Measurements from ENCODE around the gene ARSJ. TPM values are rescaled to one million over a fixed set of nuclear protein-coding genes. Genes with fewer than 3 reads are reported as not detected.
A peak's percentile ranks its signal among the peaks of the same experiment; 100 is the strongest.

The ARSJ gene
- polyA plus RNA-seq, 4 donors, result 0.22 to 14.4 (median 1.0) TPM; not detected in 1

- Histone ChIP-seq H3K9me3 (ENCODE audit: control insufficient read depth in 2 of 2, insufficient read depth in 1 of 2, low read depth in 1 of 2, low read length in 1 of 2) (no peaks in the 10 kb centered on the region), H3K36me3 (ENCODE audit: control insufficient read depth in 3 of 3, insufficient read depth in 2 of 3, low read depth in 1 of 3, low read length in 3 of 3) (peaks cover 0 to 3% (median 0%) of the 10 kb centered on the region in 3 donors), H3K4me1 (ENCODE audit: control insufficient read depth in 3 of 3, insufficient read depth in 2 of 3, low read depth in 1 of 3, low read length in 2 of 3) (peaks cover 0 to 2% (median 0%) of the 10 kb centered on the region in 3 donors), H3K4me3 (ENCODE audit: low read depth in 1 of 3, low read length in 3 of 3) (no peak overlapping the region), H3K27me3 (ENCODE audit: control insufficient read depth in 3 of 3, insufficient read depth in 3 of 3, low read length in 3 of 3) (no peaks in the 10 kb centered on the region), H3K27ac (ENCODE audit: low read depth in 1 of 3, low read length in 2 of 3) (no peak overlapping the region)
- FAIRE-seq (no peak), DNase-seq (no peak)
- 82 to 92% (median 86%) methylated on average over 3 of the region's 3 CpGs for WGBS, 3 donors
These were observed 6.1 kb downstream of the ARSJ start for GRCh38 chr4:113973345-113973744.

- H3K4me1 ChIP-seq (ENCODE audit: control insufficient read depth in 3 of 3, insufficient read depth in 2 of 3, low read depth in 1 of 3, low read length in 2 of 3), result peaks cover 0 to 2% (median 0%) of the 10 kb centered on the region in 3 donors
- H3K27ac ChIP-seq (ENCODE audit: low read depth in 1 of 3, low read length in 2 of 3), result no peak overlapping the region
- no peaks in the 10 kb centered on the region for H3K9me3 ChIP-seq (ENCODE audit: control insufficient read depth in 2 of 2, insufficient read depth in 1 of 2, low read depth in 1 of 2, low read length in 1 of 2)
- peaks cover 0 to 3% (median 0%) of the 10 kb centered on the region in 3 donors for H3K36me3 ChIP-seq (ENCODE audit: control insufficient read depth in 3 of 3, insufficient read depth in 2 of 3, low read depth in 1 of 3, low read length in 3 of 3)
- no peaks in the 10 kb centered on the region for H3K27me3 ChIP-seq (ENCODE audit: control insufficient read depth in 3 of 3, insufficient read depth in 3 of 3, low read length in 3 of 3)
- 91 to 98% (median 92%) methylated on average over 4 of the region's 4 CpGs for WGBS, 3 donors
- DNase-seq (no peak), FAIRE-seq (no peak)
- no peak overlapping the region for H3K4me3 ChIP-seq (ENCODE audit: low read depth in 1 of 3, low read length in 3 of 3)
These were observed 6.7 kb downstream of the ARSJ start for GRCh38 chr4:113972781-113973180.

- no peaks in the 10 kb centered on the region for H3K9me3 ChIP-seq (ENCODE audit: control insufficient read depth in 2 of 2, insufficient read depth in 1 of 2, low read depth in 1 of 2, low read length in 1 of 2)
- H3K27me3 ChIP-seq (ENCODE audit: control insufficient read depth in 3 of 3, insufficient read depth in 3 of 3, low read length in 3 of 3), result no peaks in the 10 kb centered on the region
- DNase-seq (no peak), FAIRE-seq (no peak)
- H3K4me1 ChIP-seq (ENCODE audit: control insufficient read depth in 3 of 3, insufficient read depth in 2 of 3, low read depth in 1 of 3, low read length in 2 of 3), result peaks cover 0 to 2% (median 0%) of the 10 kb centered on the region in 3 donors
- H3K4me3 ChIP-seq (ENCODE audit: low read depth in 1 of 3, low read length in 3 of 3), result no peak overlapping the region
- WGBS, 3 donors, result 66 to 86% (median 71%) methylated on average over 2 of the region's 2 CpGs
- H3K27ac ChIP-seq (ENCODE audit: low read depth in 1 of 3, low read length in 2 of 3), result no peak overlapping the region
- peaks cover 0 to 3% (median 0%) of the 10 kb centered on the region in 3 donors for H3K36me3 ChIP-seq (ENCODE audit: control insufficient read depth in 3 of 3, insufficient read depth in 2 of 3, low read depth in 1 of 3, low read length in 3 of 3)
These were observed 7.6 kb downstream of the ARSJ start for GRCh38 chr4:113971706-113972360.

- FAIRE-seq, result no peak
- WGBS, 3 donors, result 78 to 81% (median 79%) methylated on average over 1 of the region's 1 CpG
These were observed 9.6 kb downstream of the ARSJ start for GRCh38 chr4:113969709-113970334.

GRCh38 chr4:113968473-113968872, 11.0 kb downstream of the ARSJ start:
- DNase-seq (no peak), FAIRE-seq (no peak)
- 84 to 94% (median 85%) methylated on average over 2 of the region's 2 CpGs for WGBS, 3 donors
- peaks cover 0 to 2% (median 0%) of the 10 kb centered on the region in 3 donors for H3K4me1 ChIP-seq (ENCODE audit: control insufficient read depth in 3 of 3, insufficient read depth in 2 of 3, low read depth in 1 of 3, low read length in 2 of 3)
- H3K4me3 ChIP-seq (ENCODE audit: low read depth in 1 of 3, low read length in 3 of 3), result no peak overlapping the region
- peaks cover 0 to under 1% of the 10 kb centered on the region in 2 donors for H3K9me3 ChIP-seq (ENCODE audit: control insufficient read depth in 2 of 2, insufficient read depth in 1 of 2, low read depth in 1 of 2, low read length in 1 of 2)
- no peak overlapping the region for H3K27ac ChIP-seq (ENCODE audit: low read depth in 1 of 3, low read length in 2 of 3)
- H3K27me3 ChIP-seq (ENCODE audit: control insufficient read depth in 3 of 3, insufficient read depth in 3 of 3, low read length in 3 of 3), result no peaks in the 10 kb centered on the region
- H3K36me3 ChIP-seq (ENCODE audit: control insufficient read depth in 3 of 3, insufficient read depth in 2 of 3, low read depth in 1 of 3, low read length in 3 of 3), result peaks cover 0 to 3% (median 1%) of the 10 kb centered on the region in 3 donors

More at GRCh38 chr4:113969709-113970334, 9.6 kb downstream of the ARSJ start:
- no peak overlapping the region for H3K4me3 ChIP-seq (ENCODE audit: low read depth in 1 of 3, low read length in 3 of 3)
- no peaks in the 10 kb centered on the region for H3K27me3 ChIP-seq (ENCODE audit: control insufficient read depth in 3 of 3, insufficient read depth in 3 of 3, low read length in 3 of 3)
- peaks cover 0 to 3% (median 0%) of the 10 kb centered on the region in 3 donors for H3K36me3 ChIP-seq (ENCODE audit: control insufficient read depth in 3 of 3, insufficient read depth in 2 of 3, low read depth in 1 of 3, low read length in 3 of 3)
- no peak for DNase-seq
- no peaks in the 10 kb centered on the region for H3K4me1 ChIP-seq (ENCODE audit: control insufficient read depth in 3 of 3, insufficient read depth in 2 of 3, low read depth in 1 of 3, low read length in 2 of 3)
- H3K27ac ChIP-seq (ENCODE audit: low read depth in 1 of 3, low read length in 2 of 3), result no peak overlapping the region
- no peaks in the 10 kb centered on the region for H3K9me3 ChIP-seq (ENCODE audit: control insufficient read depth in 2 of 2, insufficient read depth in 1 of 2, low read depth in 1 of 2, low read length in 1 of 2)

- DNase-seq, result no peak
- H3K4me3 ChIP-seq (ENCODE audit: low read depth in 1 of 3, low read length in 3 of 3), result no peak overlapping the region
- H3K27ac ChIP-seq (ENCODE audit: low read depth in 1 of 3, low read length in 2 of 3), result no peak overlapping the region
- peaks cover 0 to 3% of the 10 kb centered on the region in 2 donors for H3K9me3 ChIP-seq (ENCODE audit: control insufficient read depth in 2 of 2, insufficient read depth in 1 of 2, low read depth in 1 of 2, low read length in 1 of 2)
- FAIRE-seq, result peak; percentile 76
- H3K27me3 ChIP-seq (ENCODE audit: control insufficient read depth in 3 of 3, insufficient read depth in 3 of 3, low read length in 3 of 3), result no peaks in the 10 kb centered on the region
- H3K4me1 ChIP-seq (ENCODE audit: control insufficient read depth in 3 of 3, insufficient read depth in 2 of 3, low read depth in 1 of 3, low read length in 2 of 3), result peaks cover 0 to 6% (median 1%) of the 10 kb centered on the region in 3 donors
- H3K36me3 ChIP-seq (ENCODE audit: control insufficient read depth in 3 of 3, insufficient read depth in 2 of 3, low read depth in 1 of 3, low read length in 3 of 3), result peaks cover 0 to 3% (median 1%) of the 10 kb centered on the region in 3 donors
These were observed 11.8 kb downstream of the ARSJ start for GRCh38 chr4:113967687-113968086.

GRCh38 chr4:113962719-113963265, 16.7 kb downstream of the ARSJ start:
- peaks cover 0 to 3% of the 10 kb centered on the region in 2 donors for H3K9me3 ChIP-seq (ENCODE audit: control insufficient read depth in 2 of 2, insufficient read depth in 1 of 2, low read depth in 1 of 2, low read length in 1 of 2)
- H3K4me3 ChIP-seq (ENCODE audit: low read depth in 1 of 3, low read length in 3 of 3), result no peak overlapping the region
- peaks cover 0 to 23% (median 2%) of the 10 kb centered on the region in 3 donors for H3K4me1 ChIP-seq (ENCODE audit: control insufficient read depth in 3 of 3, insufficient read depth in 2 of 3, low read depth in 1 of 3, low read length in 2 of 3)
- H3K27me3 ChIP-seq (ENCODE audit: control insufficient read depth in 3 of 3, insufficient read depth in 3 of 3, low read length in 3 of 3), result no peaks in the 10 kb centered on the region
- H3K27ac ChIP-seq (ENCODE audit: low read depth in 1 of 3, low read length in 2 of 3), result peak overlapping the region in 1 of 3 donors; percentile 66
- 40 to 60% (median 44%) methylated on average over 3 of the region's 3 CpGs for WGBS, 3 donors
- DNase-seq, result peak; percentile 66 to 74
- no peak for FAIRE-seq
- H3K36me3 ChIP-seq (ENCODE audit: control insufficient read depth in 3 of 3, insufficient read depth in 2 of 3, low read depth in 1 of 3, low read length in 3 of 3), result peaks cover 0 to 1% (median 0%) of the 10 kb centered on the region in 3 donors

GRCh38 chr4:113962016-113962347, 17.5 kb downstream of the ARSJ start:
- no peak for FAIRE-seq
- Histone ChIP-seq H3K36me3 (ENCODE audit: control insufficient read depth in 3 of 3, insufficient read depth in 2 of 3, low read depth in 1 of 3, low read length in 3 of 3) (peaks cover 0 to 1% (median 0%) of the 10 kb centered on the region in 3 donors), H3K27me3 (ENCODE audit: control insufficient read depth in 3 of 3, insufficient read depth in 3 of 3, low read length in 3 of 3) (no peaks in the 10 kb centered on the region), H3K4me1 (ENCODE audit: control insufficient read depth in 3 of 3, insufficient read depth in 2 of 3, low read depth in 1 of 3, low read length in 2 of 3) (peaks cover 0 to 23% (median 2%) of the 10 kb centered on the region in 3 donors), H3K9me3 (ENCODE audit: control insufficient read depth in 2 of 2, insufficient read depth in 1 of 2, low read depth in 1 of 2, low read length in 1 of 2) (peaks cover 0 to 3% of the 10 kb centered on the region in 2 donors), H3K27ac (ENCODE audit: low read depth in 1 of 3, low read length in 2 of 3) (no peak overlapping the region), H3K4me3 (ENCODE audit: low read depth in 1 of 3, low read length in 3 of 3) (no peak overlapping the region)
- DNase-seq, result no peak
- WGBS, 3 donors, result 68 to 76% (median 70%) methylated on average over 2 of the region's 2 CpGs

All from small intestine (tissue), 7 donors.